Measurements from ENCODE around the gene SDK1.

SDK1 gene

DNA sequence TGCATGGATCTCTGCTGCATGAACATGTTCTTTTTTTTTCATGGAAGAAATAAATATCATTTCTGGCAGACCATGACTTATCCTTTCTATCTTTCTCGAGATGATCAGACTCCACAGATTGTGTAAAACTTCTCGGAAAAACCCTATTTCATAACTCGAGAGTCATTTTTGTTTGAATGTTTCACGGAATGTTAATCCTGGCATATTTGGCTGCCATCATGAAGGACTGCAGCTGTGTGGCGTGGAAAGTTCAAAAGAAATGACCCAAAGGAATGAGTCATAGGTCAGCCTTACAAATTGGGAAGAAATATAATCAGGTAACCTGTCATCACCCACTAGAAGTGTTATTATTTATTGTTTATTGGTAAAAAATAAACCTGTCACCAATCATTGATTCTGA, 566.8 kb downstream of the SDK1 start:
- Histone ChIP-seq H3K36me3 (ENCODE audit: control insufficient read depth, low read length) (no peaks in the 10 kb centered on the region), H3K27me3 (ENCODE audit: control insufficient read depth, low read length) (no peaks in the 10 kb centered on the region), H3F3A (ENCODE audit: control insufficient read depth, insufficient read depth) (no peaks in the 10 kb centered on the region), H3K27ac (ENCODE audit: low read depth, low read length) (no peak overlapping the region), H3K9me2 (replicated peaks; ENCODE audit: control insufficient read depth, low read length) (no peaks in the 10 kb centered on the region), H3K4me3 (ENCODE audit: low read length) (no peak overlapping the region), H3K9me3 (ENCODE audit: control insufficient read depth, insufficient read depth, low read length) (no peaks in the 10 kb centered on the region), H4K20me1 (ENCODE audit: control insufficient read depth, insufficient read depth, low read depth, low read length) (no peaks in the 10 kb centered on the region), H3K4me2 (ENCODE audit: low read length) (no peak overlapping the region), H3K4me1 (ENCODE audit: control insufficient read depth, low read length) (no peaks in the 10 kb centered on the region), H3K79me2 (ENCODE audit: control insufficient read depth, low read length) (no peaks in the 10 kb centered on the region)
- TF ChIP-seq EZH2phosphoT487 (IDR thresholded peaks at IDR 0.05; ENCODE audit: borderline replicate concordance, low read length) (no peak), CTCF (IDR thresholded peaks at IDR 0.05; ENCODE audit: low read depth, low read length, poor library complexity, severe bottlenecking) (no peak)

DNA sequence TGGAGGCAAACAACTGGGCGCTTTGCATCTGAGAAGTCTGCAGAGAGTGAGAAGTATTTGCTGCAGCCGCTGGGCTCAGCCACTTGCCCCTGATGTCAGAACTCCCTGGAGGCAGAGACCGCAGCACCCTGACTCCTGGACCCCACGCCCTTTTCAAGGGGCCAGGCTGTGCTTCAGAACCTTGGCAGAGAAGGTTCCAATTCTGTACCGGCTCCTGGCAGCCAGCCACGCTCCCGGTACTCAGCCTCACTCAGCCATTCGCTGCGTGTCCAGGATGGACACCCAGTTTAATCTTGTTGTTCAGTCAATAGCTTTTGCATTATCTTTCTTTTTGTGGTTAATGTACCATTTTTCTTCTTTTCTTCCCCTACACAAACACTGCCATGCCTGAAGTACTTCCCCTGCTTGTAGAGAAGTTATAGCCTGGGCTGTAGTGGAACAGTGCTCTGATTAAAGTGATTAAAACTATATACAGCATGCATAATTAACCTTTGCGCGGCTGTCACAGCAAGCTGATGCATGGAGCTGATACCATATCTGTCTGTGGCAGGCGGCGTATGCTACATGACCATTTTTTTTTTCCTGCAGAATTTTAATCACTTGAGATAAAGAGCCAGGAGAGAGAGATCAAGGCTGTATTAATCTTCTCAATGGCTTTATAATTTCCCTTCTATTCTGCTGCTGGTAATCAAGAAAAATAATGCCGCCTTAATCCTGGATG, 578.5 kb downstream of the SDK1 start:
- no peaks in the 10 kb centered on the region for H4K20me1 ChIP-seq (ENCODE audit: control insufficient read depth, insufficient read depth, low read depth, low read length)
- H3F3A ChIP-seq (ENCODE audit: control insufficient read depth, insufficient read depth) = no peaks in the 10 kb centered on the region
- H3K9me2 ChIP-seq (replicated peaks; ENCODE audit: control insufficient read depth, low read length) = no peaks in the 10 kb centered on the region
- H3K4me2 ChIP-seq (ENCODE audit: low read length) = no peak overlapping the region
- no peak overlapping the region for H3K4me3 ChIP-seq (ENCODE audit: low read length)
- H3K4me1 ChIP-seq (ENCODE audit: control insufficient read depth, low read length) = no peaks in the 10 kb centered on the region
- H3K79me2 ChIP-seq (ENCODE audit: control insufficient read depth, low read length) = no peaks in the 10 kb centered on the region
- no peaks in the 10 kb centered on the region for H3K36me3 ChIP-seq (ENCODE audit: control insufficient read depth, low read length)
- no peak overlapping the region for H3K27ac ChIP-seq (ENCODE audit: low read depth, low read length)
- TF ChIP-seq CTCF (IDR thresholded peaks at IDR 0.05; ENCODE audit: low read depth, low read length, poor library complexity, severe bottlenecking) (no peak), EZH2phosphoT487 (IDR thresholded peaks at IDR 0.05; ENCODE audit: borderline replicate concordance, low read length) (no peak)
- peaks cover 3% of the 10 kb centered on the region; the same call in 1 of the 2 replicates for H3K9me3 ChIP-seq (ENCODE audit: control insufficient read depth, insufficient read depth, low read length)
- no peaks in the 10 kb centered on the region for H3K27me3 ChIP-seq (ENCODE audit: control insufficient read depth, low read length)

- Histone ChIP-seq H3K9me2 (replicated peaks; ENCODE audit: control insufficient read depth, low read length) (no peaks in the 10 kb centered on the region), H3K4me2 (ENCODE audit: low read length) (no peak overlapping the region), H4K20me1 (ENCODE audit: control insufficient read depth, insufficient read depth, low read depth, low read length) (no peaks in the 10 kb centered on the region), H3K36me3 (ENCODE audit: control insufficient read depth, low read length) (no peaks in the 10 kb centered on the region), H3K9me3 (ENCODE audit: control insufficient read depth, insufficient read depth, low read length) (peaks cover 4% of the 10 kb centered on the region; the same call in 1 of the 2 replicates), H3K4me1 (ENCODE audit: control insufficient read depth, low read length) (no peaks in the 10 kb centered on the region), H3K79me2 (ENCODE audit: control insufficient read depth, low read length) (no peaks in the 10 kb centered on the region), H3F3A (ENCODE audit: control insufficient read depth, insufficient read depth) (no peaks in the 10 kb centered on the region), H3K27me3 (ENCODE audit: control insufficient read depth, low read length) (no peaks in the 10 kb centered on the region), H3K4me3 (ENCODE audit: low read length) (no peak overlapping the region), H3K27ac (ENCODE audit: low read depth, low read length) (no peak overlapping the region)
- TF ChIP-seq EZH2phosphoT487 (IDR thresholded peaks at IDR 0.05; ENCODE audit: borderline replicate concordance, low read length) (no peak), CTCF (IDR thresholded peaks at IDR 0.05; ENCODE audit: low read depth, low read length, poor library complexity, severe bottlenecking) (no peak)
Measured at GRCh38 chr7:3880228-3880987, 579.4 kb downstream of the SDK1 start.

Data from DOHH2 (cell line).